Coronary artery (tissue), 2 donors: ENCODE results near the gene STT3A.
"Not testable (repeated sequence)": the region's sequence is repeated elsewhere in the genome, so short reads cannot be mapped to it uniquely, and the experiment has no call there.

Source experiments
- DNase-seq: peaks from one replicate; pipeline ENCODE4 v3.0.0-alpha.2; 2017; ENCODE audit warnings: low spot score
- H3K27ac ChIP-seq, 2 donors: fragments of 200-600 bp; sonication (generic); one replicate each; pipeline ENCODE4 v1.5.1; 2016 to 2019
- H3K4me3 ChIP-seq: fragments of 200-600 bp; sonication (generic); 2 replicates; pipeline ENCODE4 v1.5.1; 2016; ENCODE audit warnings: mild to moderate bottlenecking, moderate library complexity
- CTCF ChIP-seq: fragments of 200-600 bp; sonication (generic); IDR thresholded peaks from one replicate; pipeline ENCODE4 v1.5.1; 2019; ENCODE audit warnings: antibody characterized with exemption

STT3A gene

DNA sequence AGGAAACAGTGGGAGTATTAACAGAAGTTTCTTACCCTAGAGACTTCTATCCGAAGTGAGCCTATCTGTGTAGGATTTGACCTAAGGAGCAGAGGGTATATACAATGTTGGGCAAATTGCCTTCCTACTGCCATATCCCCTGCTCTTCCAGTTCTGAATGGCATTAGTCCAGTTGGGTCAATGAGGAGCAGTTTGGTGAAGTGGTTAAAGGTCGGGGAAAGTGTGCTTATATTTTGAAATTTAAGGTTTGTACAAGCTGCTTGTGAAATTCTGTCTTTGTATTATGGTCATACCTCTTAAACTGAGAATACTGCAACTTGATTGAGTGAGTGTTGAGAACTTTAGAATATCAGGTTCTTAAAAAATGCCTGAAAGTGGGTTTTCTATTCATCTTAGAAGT is 21.7 kb upstream of the STT3A start:
- DNase-seq: no peak
- H3K4me3 ChIP-seq: no peak overlapping the region
- no peak for TF ChIP-seq CTCF
- H3K27ac ChIP-seq: no peak overlapping the region

DNA sequence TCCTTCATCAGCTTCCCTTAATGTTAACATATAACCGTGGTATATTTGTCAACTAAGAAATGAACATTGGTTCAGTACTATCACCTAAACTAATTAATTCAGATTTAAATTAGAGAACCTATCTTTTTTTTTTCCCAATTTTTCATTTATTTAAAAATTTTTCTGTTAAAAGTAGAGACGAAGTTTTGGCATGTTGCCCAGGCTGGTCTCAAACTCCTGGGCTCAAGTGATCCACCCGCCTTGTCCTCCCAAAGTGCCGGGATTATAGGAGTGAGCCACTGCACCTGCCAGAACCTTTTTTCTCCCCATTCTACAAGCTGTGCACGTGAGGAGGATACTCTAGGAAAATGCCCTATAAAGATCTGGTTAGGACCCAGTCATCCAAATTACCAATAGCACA is 19.7 kb upstream of the STT3A start:
- H3K27ac ChIP-seq: no peak overlapping the region

DNA sequence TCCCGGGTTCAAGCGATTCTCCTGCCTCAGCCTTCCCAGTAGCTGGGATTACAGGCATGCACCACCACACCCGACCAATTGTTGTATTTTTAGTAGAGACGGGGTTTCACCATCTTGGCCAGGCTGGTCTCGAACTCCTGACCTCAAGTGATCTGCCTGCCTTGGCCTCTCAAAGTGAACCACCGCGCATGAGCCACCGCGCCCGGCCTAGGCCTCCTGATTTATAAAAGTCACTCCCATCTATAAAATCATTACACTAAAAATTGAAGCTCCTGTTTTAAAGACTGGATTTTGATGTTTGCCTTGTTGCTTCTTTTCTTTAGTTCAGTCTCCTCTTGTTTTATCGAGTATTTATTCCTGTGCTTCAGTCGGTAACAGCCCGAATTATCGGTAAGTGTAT is 15.5 kb upstream of the STT3A start:
- not testable (repeated sequence) for DNase-seq, H3K4me3 ChIP-seq, H3K27ac ChIP-seq

More for the DNA sequence above, 19.7 kb upstream of the STT3A start:
- no peak for DNase-seq
- no peak overlapping the region for H3K4me3 ChIP-seq
- no peak for TF ChIP-seq CTCF

DNA sequence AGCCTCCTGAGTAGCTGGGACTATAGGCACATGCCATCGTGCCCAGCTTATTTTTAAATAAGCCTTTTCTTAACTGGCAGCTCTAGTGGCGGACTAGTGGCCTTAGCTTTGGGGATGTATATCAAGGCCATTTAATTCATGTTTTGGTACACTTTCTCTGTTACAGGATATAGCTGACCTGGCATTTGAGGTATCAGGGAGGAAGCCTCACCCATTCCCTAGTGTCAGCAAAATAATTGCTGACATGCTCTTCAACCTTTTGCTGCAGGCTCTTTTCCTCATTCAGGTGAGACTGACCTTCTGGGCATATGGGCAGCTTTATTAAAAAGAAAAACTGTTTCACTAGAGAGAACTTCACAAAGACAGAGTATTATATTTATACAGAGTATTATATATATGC is 13.9 kb upstream of the STT3A start:
- TF ChIP-seq CTCF: no peak
- DNase-seq: no peak
- no peak overlapping the region for H3K27ac ChIP-seq
- no peak overlapping the region for H3K4me3 ChIP-seq

GRCh38 chr11:125579811-125580210 is 12.8 kb upstream of the STT3A start:
- Histone ChIP-seq H3K27ac (no peak overlapping the region), H3K4me3 (no peak overlapping the region)
- DNase-seq: no peak
- TF ChIP-seq CTCF: no peak

- Histone ChIP-seq H3K4me3 (no peak overlapping the region), H3K27ac (no peak overlapping the region)
- no peak for DNase-seq
- TF ChIP-seq CTCF: no peak
These were observed 9.2 kb upstream of the STT3A start for GRCh38 chr11:125583496-125583895.

DNA sequence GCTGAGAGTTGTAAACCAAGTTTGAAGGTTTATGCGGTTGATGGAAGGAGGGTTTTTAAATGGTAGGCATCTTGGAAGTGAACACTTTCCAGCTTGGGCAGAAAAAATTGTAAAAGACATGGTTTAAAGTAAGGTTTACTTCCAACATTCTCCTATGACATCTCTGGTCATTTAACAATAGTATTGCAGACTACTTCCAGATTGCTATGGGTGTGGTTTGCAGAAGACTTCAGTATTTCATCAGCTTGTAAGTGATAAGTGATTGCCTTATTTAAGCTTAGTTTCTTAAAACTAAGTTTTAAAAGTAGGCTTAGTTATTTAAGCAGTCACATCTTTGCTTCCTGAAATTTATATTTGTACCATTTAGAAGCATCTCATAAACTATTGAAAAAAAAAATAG is 7.2 kb upstream of the STT3A start:
- no peak for TF ChIP-seq CTCF
- DNase-seq: no peak
- no peak overlapping the region for H3K27ac ChIP-seq
- no peak overlapping the region for H3K4me3 ChIP-seq

GRCh38 chr11:125586623-125587022 is 6.0 kb upstream of the STT3A start:
- no peak overlapping the region for H3K27ac ChIP-seq
- TF ChIP-seq CTCF: no peak
- H3K4me3 ChIP-seq: no peak overlapping the region
- no peak for DNase-seq
